ENCODE data around the gene ADGRG1. TPM values are rescaled to one million over a fixed set of nuclear protein-coding genes. Genes with fewer than 3 reads are reported as not detected.

ADGRG1 gene
- total RNA-seq, 1 donor from 2014 or later, result 4.8 TPM

GRCh38 chr16:57590654-57591085 is 37.8 kb upstream of the ADGRG1 start:
- Mint-ChIP-seq H3K4me1 (ENCODE audit: unreplicated experiment) (peaks cover 12% of the 10 kb centered on the region), H3K27me3 (ENCODE audit: unreplicated experiment) (peaks cover 13% of the 10 kb centered on the region), H3K27ac (ENCODE audit: unreplicated experiment) (no peak overlapping the region), H3K9me3 (ENCODE audit: unreplicated experiment) (peaks cover 4% of the 10 kb centered on the region), H3K36me3 (ENCODE audit: unreplicated experiment) (no peaks in the 10 kb centered on the region), H3K4me3 (ENCODE audit: unreplicated experiment) (no peak overlapping the region)
- DNase-seq (ENCODE audit: extremely low spot score, unreplicated experiment), result peak; percentile 6
- TF ChIP-seq CTCF (IDR thresholded peaks at IDR 0.05), result no peak

- H3K27ac Mint-ChIP-seq (ENCODE audit: unreplicated experiment), result no peak overlapping the region
- peaks cover 6% of the 10 kb centered on the region for H3K9me3 Mint-ChIP-seq (ENCODE audit: unreplicated experiment)
- peaks cover 17% of the 10 kb centered on the region for H3K27me3 Mint-ChIP-seq (ENCODE audit: unreplicated experiment)
- no peak overlapping the region for H3K4me3 Mint-ChIP-seq (ENCODE audit: unreplicated experiment)
- peaks cover 12% of the 10 kb centered on the region for H3K4me1 Mint-ChIP-seq (ENCODE audit: unreplicated experiment)
- H3K36me3 Mint-ChIP-seq (ENCODE audit: unreplicated experiment), result no peaks in the 10 kb centered on the region
- peak; percentile 93 for TF ChIP-seq CTCF (IDR thresholded peaks at IDR 0.05)
- peak; percentile 89 for DNase-seq (ENCODE audit: extremely low spot score, unreplicated experiment)
Observed at GRCh38 chr16:57591086-57591869, 37.2 kb upstream of the ADGRG1 start.

GRCh38 chr16:57591870-57592485 is 36.5 kb upstream of the ADGRG1 start:
- H3K27me3 Mint-ChIP-seq (ENCODE audit: unreplicated experiment), result peaks cover 23% of the 10 kb centered on the region
- peak; percentile 23 for DNase-seq (ENCODE audit: extremely low spot score, unreplicated experiment)
- no peak overlapping the region for H3K27ac Mint-ChIP-seq (ENCODE audit: unreplicated experiment)
- TF ChIP-seq CTCF (IDR thresholded peaks at IDR 0.05), result no peak
- peaks cover 12% of the 10 kb centered on the region for H3K4me1 Mint-ChIP-seq (ENCODE audit: unreplicated experiment)
- H3K36me3 Mint-ChIP-seq (ENCODE audit: unreplicated experiment), result no peaks in the 10 kb centered on the region
- H3K4me3 Mint-ChIP-seq (ENCODE audit: unreplicated experiment), result no peak overlapping the region
- peaks cover 7% of the 10 kb centered on the region for H3K9me3 Mint-ChIP-seq (ENCODE audit: unreplicated experiment)

GRCh38 chr16:57592591-57593003 is 35.8 kb upstream of the ADGRG1 start:
- H3K9me3 Mint-ChIP-seq (ENCODE audit: unreplicated experiment), result peaks cover 13% of the 10 kb centered on the region
- no peak overlapping the region for H3K4me3 Mint-ChIP-seq (ENCODE audit: unreplicated experiment)
- peak; percentile 65 for DNase-seq (ENCODE audit: extremely low spot score, unreplicated experiment)
- H3K27me3 Mint-ChIP-seq (ENCODE audit: unreplicated experiment), result peaks cover 24% of the 10 kb centered on the region
- H3K27ac Mint-ChIP-seq (ENCODE audit: unreplicated experiment), result no peak overlapping the region
- H3K4me1 Mint-ChIP-seq (ENCODE audit: unreplicated experiment), result peaks cover 12% of the 10 kb centered on the region
- H3K36me3 Mint-ChIP-seq (ENCODE audit: unreplicated experiment), result peaks cover 2% of the 10 kb centered on the region
- TF ChIP-seq CTCF (IDR thresholded peaks at IDR 0.05), result no peak

GRCh38 chr16:57593021-57593420 is 35.4 kb upstream of the ADGRG1 start:
- peak; percentile 56 for DNase-seq (ENCODE audit: extremely low spot score, unreplicated experiment)
- H3K9me3 Mint-ChIP-seq (ENCODE audit: unreplicated experiment), result peaks cover 16% of the 10 kb centered on the region
- H3K36me3 Mint-ChIP-seq (ENCODE audit: unreplicated experiment), result peaks cover 2% of the 10 kb centered on the region
- H3K4me3 Mint-ChIP-seq (ENCODE audit: unreplicated experiment), result no peak overlapping the region
- no peak overlapping the region for H3K27ac Mint-ChIP-seq (ENCODE audit: unreplicated experiment)
- TF ChIP-seq CTCF (IDR thresholded peaks at IDR 0.05), result no peak
- H3K27me3 Mint-ChIP-seq (ENCODE audit: unreplicated experiment), result peaks cover 24% of the 10 kb centered on the region
- H3K4me1 Mint-ChIP-seq (ENCODE audit: unreplicated experiment), result peaks cover 12% of the 10 kb centered on the region

All from osteocyte (in vitro differentiated cells).